Coronary artery (tissue), 2 donors: Measurements from ENCODE around the gene ZNF471.

Experiments
- DNase-seq: peaks from one replicate; pipeline ENCODE4 v3.0.0-alpha.2; 2017; ENCODE audit warnings: low spot score
- H3K27ac ChIP-seq, 2 donors: fragments of 200-600 bp; sonication (generic); one replicate each; pipeline ENCODE4 v1.5.1; 2016 to 2019
- H3K4me3 ChIP-seq: fragments of 200-600 bp; sonication (generic); 2 replicates; pipeline ENCODE4 v1.5.1; 2016; ENCODE audit warnings: mild to moderate bottlenecking, moderate library complexity
- TF ChIP-seq, protein P1 (sequence below): fragments of 200-600 bp; sonication (generic); IDR thresholded peaks from one replicate; pipeline ENCODE4 v1.5.1; 2019; ENCODE audit warnings: antibody characterized with exemption

Gene ZNF471

GRCh38 chr19:56547535-56547934 lies 39.9 kb downstream of the ZNF471 start:
- H3K4me3 ChIP-seq, result no peak overlapping the region
- H3K27ac ChIP-seq, result no peak overlapping the region
- TF ChIP-seq, protein P1, sequence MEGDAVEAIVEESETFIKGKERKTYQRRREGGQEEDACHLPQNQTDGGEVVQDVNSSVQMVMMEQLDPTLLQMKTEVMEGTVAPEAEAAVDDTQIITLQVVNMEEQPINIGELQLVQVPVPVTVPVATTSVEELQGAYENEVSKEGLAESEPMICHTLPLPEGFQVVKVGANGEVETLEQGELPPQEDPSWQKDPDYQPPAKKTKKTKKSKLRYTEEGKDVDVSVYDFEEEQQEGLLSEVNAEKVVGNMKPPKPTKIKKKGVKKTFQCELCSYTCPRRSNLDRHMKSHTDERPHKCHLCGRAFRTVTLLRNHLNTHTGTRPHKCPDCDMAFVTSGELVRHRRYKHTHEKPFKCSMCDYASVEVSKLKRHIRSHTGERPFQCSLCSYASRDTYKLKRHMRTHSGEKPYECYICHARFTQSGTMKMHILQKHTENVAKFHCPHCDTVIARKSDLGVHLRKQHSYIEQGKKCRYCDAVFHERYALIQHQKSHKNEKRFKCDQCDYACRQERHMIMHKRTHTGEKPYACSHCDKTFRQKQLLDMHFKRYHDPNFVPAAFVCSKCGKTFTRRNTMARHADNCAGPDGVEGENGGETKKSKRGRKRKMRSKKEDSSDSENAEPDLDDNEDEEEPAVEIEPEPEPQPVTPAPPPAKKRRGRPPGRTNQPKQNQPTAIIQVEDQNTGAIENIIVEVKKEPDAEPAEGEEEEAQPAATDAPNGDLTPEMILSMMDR, result no peak

GRCh38 chr19:56554272-56554869 lies 46.7 kb downstream of the ZNF471 start:
- no peak for DNase-seq
- TF ChIP-seq, protein P1, result no peak
- Histone ChIP-seq H3K27ac (no peak overlapping the region), H3K4me3 (peak overlapping the region; percentile 31)

More at GRCh38 chr19:56547535-56547934, 39.9 kb downstream of the ZNF471 start:
- no peak for DNase-seq

DNA sequence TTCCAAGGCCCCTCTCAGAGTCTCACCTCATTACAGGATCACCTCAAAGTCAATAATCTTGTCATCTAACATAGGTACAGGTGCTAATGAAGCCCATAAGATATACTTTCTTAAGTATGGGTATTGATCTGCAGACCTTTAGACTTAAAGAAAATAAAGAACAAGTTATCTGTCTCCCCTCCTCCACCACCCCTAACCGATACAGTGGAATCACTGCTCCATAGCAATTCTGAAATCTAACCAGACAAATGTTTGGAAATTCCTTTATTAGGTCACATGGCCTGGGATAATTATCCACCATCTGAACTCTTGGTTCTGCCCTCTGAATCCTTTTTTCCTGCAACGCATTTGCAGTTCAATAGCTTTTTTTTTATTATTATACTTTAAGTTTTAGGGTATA lies 55.1 kb downstream of the ZNF471 start:
- TF ChIP-seq, protein P1, result no peak
- no peak overlapping the region for H3K27ac ChIP-seq
- no peak overlapping the region for H3K4me3 ChIP-seq
- no peak for DNase-seq

DNA sequence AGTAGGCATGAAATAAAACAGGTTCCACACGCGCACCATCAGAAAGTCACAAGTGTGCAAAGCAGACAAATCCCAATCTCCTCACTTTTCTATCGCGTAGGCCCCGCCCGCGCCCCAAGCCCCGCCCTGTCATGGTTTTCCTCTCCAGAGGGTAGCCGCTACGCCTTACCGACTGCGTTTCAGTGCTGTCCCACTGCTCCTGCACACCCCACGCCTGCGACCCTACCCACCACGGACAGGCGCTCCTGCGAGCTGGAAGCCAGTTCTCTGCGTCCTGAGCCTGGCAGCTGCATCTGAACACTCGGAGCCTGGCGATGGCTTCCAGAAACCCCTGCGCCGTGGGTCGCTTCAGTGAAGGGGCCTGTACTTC lies 59.2 kb downstream of the ZNF471 start:
- H3K27ac ChIP-seq, result peak overlapping the region; percentile 56 to 91
- H3K4me3 ChIP-seq, result peak overlapping the region; percentile 98
- DNase-seq, result no peak
- TF ChIP-seq, protein P1, result no peak

GRCh38 chr19:56567274-56568120 lies 59.8 kb downstream of the ZNF471 start, which contains the start of gene ZNF470:
ZNF470 (plus strand) TSS chr19:56567468; CDS start chr19:56570312, 2,844 bp downstream.
- TF ChIP-seq, protein P1, result no peak
- peak within 1 kb of the TSS; percentile 98 for H3K4me3 ChIP-seq
- DNase-seq, result peak; percentile 96
- H3K27ac ChIP-seq, result peak within 1 kb of the TSS; percentile 56 to 91

DNA sequence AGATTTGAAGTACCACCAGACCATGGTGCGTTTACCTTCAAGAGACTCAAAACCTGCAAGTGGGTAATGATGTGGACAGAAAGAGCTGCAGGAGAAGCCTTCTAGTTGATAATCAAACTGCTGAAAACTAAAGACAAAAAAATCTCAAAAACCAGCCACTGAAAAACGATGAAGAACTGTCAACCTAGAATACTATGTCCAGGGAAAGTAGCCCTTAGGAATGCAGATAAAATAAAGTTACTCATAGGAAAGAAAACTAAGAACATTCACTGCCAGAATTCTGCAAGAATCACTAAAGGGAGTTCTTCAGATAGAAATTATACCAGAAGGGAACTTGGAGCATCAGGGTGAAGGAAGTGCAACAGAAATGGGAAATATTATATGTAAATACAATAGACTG lies 64.9 kb downstream of the ZNF471 start:
- TF ChIP-seq, protein P1, result no peak
- no peak overlapping the region for H3K27ac ChIP-seq
- no peak overlapping the region for H3K4me3 ChIP-seq
- DNase-seq, result no peak
